HCT116 (cell line): ENCODE measurements around the gene IL20RB. TPM values are rescaled to one million over a fixed set of nuclear protein-coding genes. Genes with fewer than 3 reads are reported as not detected.

Experiments used
- ATAC-seq: fragments of 200-7000 bp; cut with Tn5 transposase; 2 replicates; pipeline ENCODE4 v1.9.1; 2020; ENCODE audit warnings: mild to moderate bottlenecking, moderate library complexity
- BruUV-seq: library from RNA; stranded (reverse); fragments of 400-500 nt; replicated peaks from 2 replicates; lab custom pipeline; 2021; lab: Mats Ljungman, UMichigan
- CTCF ChIA-PET: fragments of 300-600 bp; sonication (Branson Sonifier 250); formaldehyde crosslinking; loops from one replicate; lab custom pipeline; 2021; ENCODE audit warnings: antibody characterized with exemption; lab: Charles Lee
- POLR2A ChIA-PET: fragments of 300-600, 350-600 bp; sonication (Branson Sonifier 250); formaldehyde crosslinking; loops from one replicate; lab custom pipeline; 2021; ENCODE audit warnings: antibody characterized with exemption; lab: Charles Lee
- RAD21 ChIA-PET, 2 experiments: fragments of 300-600 bp; sonication (Branson Sonifier 250); formaldehyde crosslinking; loops; one replicate each; lab custom pipeline; 2023; ENCODE audit warnings: low total read pairs in 2 of 2; ENCODE audit not compliant: uncharacterized antibody in 2 of 2, unreplicated experiment in 2 of 2, low non-redundant PET in 1 of 2; lab: Charles Lee
- DNase-seq: peaks from one replicate; pipeline ENCODE4 v3.0.0-alpha.2; 2010; ENCODE audit warnings: low read depth, low spot score
- H2AFZ ChIP-seq: fragments of 200-600 bp; shearing (Covaris generic), sonication (generic); 2 replicates; pipeline ENCODE4 v1.6.1; 2017; ENCODE audit warnings: low read depth, mixed run types, mixed read lengths, antibody characterized with exemption, low read length; ENCODE audit not compliant: poor library complexity, severe bottlenecking
- H3K27ac ChIP-seq: 2 replicates; pipeline ENCODE4 v1.5.1; 2012; ENCODE audit warnings: low read depth, low read length
- H3K27me3 ChIP-seq: fragments of 200-600 bp; sonication (generic); 2 replicates; pipeline ENCODE4 v1.6.1; 2016; ENCODE audit warnings: mixed run types, low read length, mixed read lengths; ENCODE audit not compliant: insufficient read depth
- H3K36me3 ChIP-seq, 2 experiments: fragments of 200-500 bp in 1 of 2; fragments of 200-600 bp in 1 of 2; sonication (Bioruptor generic) in 1 of 2; sonication (generic) in 1 of 2; 2 replicates each; pipeline versions ENCODE4 v1.5.1 to v1.6.1; 2014 to 2016; ENCODE audit warnings: low read length in 2 of 2, inconsistent platforms in 1 of 2, mixed read lengths in 1 of 2, mixed run types in 1 of 2; ENCODE audit not compliant: insufficient read depth in 2 of 2, control insufficient read depth in 1 of 2
- H3K4me1 ChIP-seq, 2 experiments: fragments of 200-600 bp in 1 of 2; sonication (generic) in 1 of 2; 2 replicates each; pipeline versions ENCODE4 v1.5.1 to v1.6.1; 2012 to 2017; ENCODE audit warnings: low read length in 2 of 2, inconsistent platforms in 1 of 2, mild to moderate bottlenecking in 1 of 2, mixed read lengths in 1 of 2, mixed run types in 1 of 2, moderate library complexity in 1 of 2; ENCODE audit not compliant: insufficient read depth in 2 of 2, control insufficient read depth in 1 of 2
- H3K4me2 ChIP-seq: fragments of 200-600 bp; sonication (generic); 2 replicates; pipeline ENCODE4 v1.6.1; 2017; ENCODE audit warnings: mixed run types, low read length, mixed read lengths
- H3K4me3 ChIP-seq, 2 experiments: fragments of 200-600 bp in 1 of 2; sonication (generic) in 1 of 2; replicated peaks in 1 of 2; 2 replicates each; pipeline ENCODE4 v1.5.1; 2011 to 2016; ENCODE audit warnings: low read length in 2 of 2, control low read depth in 1 of 2, low read depth in 1 of 2, mild to moderate bottlenecking in 1 of 2, mixed read lengths in 1 of 2, mixed run types in 1 of 2
- H3K79me2 ChIP-seq: fragments of 200-600 bp; sonication (generic); 2 replicates; pipeline ENCODE4 v1.6.1; 2017; ENCODE audit warnings: mild to moderate bottlenecking, mixed run types, low read length, moderate library complexity, mixed read lengths; ENCODE audit not compliant: insufficient read depth
- H3K9ac ChIP-seq: fragments of 200-600 bp; sonication (generic); 2 replicates; pipeline ENCODE4 v1.6.1; 2016; ENCODE audit warnings: low read length, mixed read lengths
- H3K9me2 ChIP-seq: fragments of 200-600 bp; sonication (generic), shearing (Covaris generic); 2 replicates; pipeline ENCODE4 v1.6.1; 2017; ENCODE audit warnings: mixed run types, mild to moderate bottlenecking, moderate library complexity; ENCODE audit not compliant: insufficient read depth
- H3K9me3 ChIP-seq, 2 experiments: fragments of 200-500 bp in 1 of 2; fragments of 200-600 bp in 1 of 2; sonication (Bioruptor generic) in 1 of 2; sonication (generic) in 1 of 2; 2 replicates each; pipeline ENCODE4 v1.6.1; 2014 to 2017; ENCODE audit warnings: low read length in 2 of 2, mixed read lengths in 2 of 2, inconsistent platforms in 1 of 2, low read depth in 1 of 2, mild to moderate bottlenecking in 1 of 2, mixed run types in 1 of 2, moderate library complexity in 1 of 2; ENCODE audit not compliant: control insufficient read depth in 1 of 2, insufficient read depth in 1 of 2
- H4K20me1 ChIP-seq: fragments of 200-600 bp; sonication (generic), shearing (Covaris generic); 2 replicates; pipeline ENCODE4 v1.6.1; 2017; ENCODE audit warnings: mixed run types, mild to moderate bottlenecking, moderate library complexity; ENCODE audit not compliant: insufficient read depth
- CBX3 ChIP-seq: IDR thresholded peaks from 2 replicates; pipeline ENCODE4 v1.6.1; 2012; ENCODE audit warnings: low read depth
- CEBPB ChIP-seq: IDR thresholded peaks from 2 replicates; pipeline ENCODE4 v1.6.1; 2012; ENCODE audit warnings: low read depth
- EGR1 ChIP-seq: IDR thresholded peaks from 2 replicates; pipeline ENCODE4 v1.6.1; 2012; ENCODE audit warnings: low read depth
- ELF1 ChIP-seq: IDR thresholded peaks from 2 replicates; pipeline ENCODE4 v1.6.1; 2012; ENCODE audit warnings: low read depth, borderline replicate concordance
- EZH2phosphoT487 ChIP-seq: fragments of 200-600 bp; IDR thresholded peaks from 2 replicates; pipeline ENCODE4 v1.6.1; 2018; ENCODE audit warnings: antibody characterized with exemption, borderline replicate concordance
- JUND ChIP-seq: IDR thresholded peaks from 2 replicates; pipeline ENCODE4 v1.6.1; 2012
- POLR2AphosphoS5 ChIP-seq: IDR thresholded peaks from 2 replicates; pipeline ENCODE4 v1.6.1; 2011; ENCODE audit warnings: mild to moderate bottlenecking, low read depth, low read length, moderate library complexity
- SIN3A ChIP-seq: IDR thresholded peaks from 2 replicates; pipeline ENCODE4 v1.6.1; 2012; ENCODE audit warnings: low read depth
- SP1 ChIP-seq: IDR thresholded peaks from 2 replicates; pipeline ENCODE4 v1.6.1; 2012; ENCODE audit warnings: low read depth
- SRF ChIP-seq: IDR thresholded peaks from 2 replicates; pipeline ENCODE4 v1.6.1; 2012; ENCODE audit warnings: low read depth
- ZFX ChIP-seq: fragments of 450-650 bp; IDR thresholded peaks from 2 replicates; pipeline ENCODE4 v1.6.1; 2017
- ZNF274 ChIP-seq: fragments of 200-500 bp; sonication (Bioruptor generic); IDR thresholded peaks from 2 replicates; pipeline ENCODE4 v1.6.1; 2014; ENCODE audit warnings: mild to moderate bottlenecking, low read depth, low read length, inconsistent platforms
- intact Hi-C: fragments of 100-400 bp; cut with micrococcal nuclease; formaldehyde crosslinking; loops from 2 replicates; pipeline ENCODE4 v1.10.0; 2022
- total RNA-seq: library from RNA; stranded (reverse); gene quantifications from one replicate; pipeline ENCODE4 v1.2.1, GENCODE V29; 2021; ENCODE audit not compliant: unreplicated experiment
- TF ChIP-seq, protein P1 (sequence below): IDR thresholded peaks from 2 replicates; pipeline ENCODE4 v1.6.1; 2012
- TF ChIP-seq, protein P2 (sequence below), 3 experiments: fragments of 200-600 bp in 1 of 3; sonication (generic) in 1 of 3; IDR thresholded peaks in 2 of 3; conservative IDR thresholded peaks in 1 of 3; 2 replicates each; pipeline ENCODE4 v1.5.1; 2012 to 2017; ENCODE audit warnings: low read depth in 2 of 3, low read length in 2 of 3, antibody characterized with exemption in 1 of 3, borderline replicate concordance in 1 of 3, control low read depth in 1 of 3, mild to moderate bottlenecking in 1 of 3, mixed read lengths in 1 of 3, mixed run types in 1 of 3, moderate library complexity in 1 of 3; ENCODE audit not compliant: insufficient read depth in 1 of 3
- TF ChIP-seq, protein P3 (sequence below): IDR thresholded peaks from 2 replicates; pipeline ENCODE4 v1.6.1; 2012; ENCODE audit warnings: low read depth

IL20RB gene
- total RNA-seq, 1 experiment from 2014 or later, result 6.1 TPM

DNA sequence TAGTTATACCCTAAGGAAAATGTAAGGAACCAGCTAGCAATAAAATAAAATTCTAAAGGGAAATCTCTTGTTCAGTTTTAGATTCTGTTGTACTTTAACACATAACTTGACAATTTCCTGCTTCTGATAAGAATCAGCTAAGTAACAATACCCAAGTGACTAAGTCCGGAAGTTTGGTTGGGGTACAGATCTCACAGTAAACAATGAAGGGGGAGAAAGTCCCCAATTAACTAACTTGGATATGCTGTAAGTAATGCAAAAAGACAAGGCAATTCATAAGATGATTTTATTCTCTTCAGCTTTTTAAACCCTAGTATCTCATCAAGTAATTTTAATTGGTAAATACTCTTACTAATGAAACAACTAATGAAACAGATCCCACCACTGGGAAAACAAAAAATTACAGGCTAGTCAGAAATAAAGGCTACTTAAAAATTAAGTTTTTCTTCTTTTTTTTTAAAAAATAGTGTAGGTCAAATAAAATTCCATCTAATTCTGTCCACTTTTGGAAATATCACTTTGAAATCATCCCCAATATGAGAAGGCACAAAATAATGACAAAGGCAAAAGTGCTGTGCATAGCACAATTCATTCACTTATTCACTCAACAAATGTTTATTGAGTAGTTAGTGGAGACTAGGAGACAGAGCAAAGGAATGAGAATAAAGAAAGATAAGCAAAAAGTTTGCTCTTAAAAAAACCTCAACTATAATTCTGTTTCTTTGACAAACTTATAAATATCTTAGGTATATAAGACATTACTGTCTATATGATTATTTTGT is 37.8 kb upstream of the IL20RB start:
- ChIA-PET POLR2A (no interaction called here), RAD21 (no interaction called here), CTCF (no interaction called here)
- peaks cover 82% of the 10 kb centered on the region for H3K79me2 ChIP-seq
- no peaks in the 10 kb centered on the region for H3K9me2 ChIP-seq
- H3K4me1 ChIP-seq, result no peaks in the 10 kb centered on the region
- no peaks in the 10 kb centered on the region for H3K9me3 ChIP-seq
- ATAC-seq (no peak), DNase-seq (no peak)
- intact Hi-C loops, result no loop called here
- no TSS peak for BruUV-seq
- no peaks in the 10 kb centered on the region for H4K20me1 ChIP-seq
- no peaks in the 10 kb centered on the region for H3K36me3 ChIP-seq
- no peak overlapping the region for H3K9ac ChIP-seq
- H2AFZ ChIP-seq, result no peak overlapping the region
- TF ChIP-seq, protein P1, sequence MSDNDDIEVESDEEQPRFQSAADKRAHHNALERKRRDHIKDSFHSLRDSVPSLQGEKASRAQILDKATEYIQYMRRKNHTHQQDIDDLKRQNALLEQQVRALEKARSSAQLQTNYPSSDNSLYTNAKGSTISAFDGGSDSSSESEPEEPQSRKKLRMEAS, result no peak
- TF ChIP-seq JUND (no peak), SRF (no peak), POLR2AphosphoS5 (no peak), CEBPB (no peak), EZH2phosphoT487 (no peak), EGR1 (no peak), SP1 (no peak), ELF1 (no peak), ZNF274 (no peak), CBX3 (no peak), SIN3A (no peak), ZFX (no peak)
- TF ChIP-seq, protein P2, sequence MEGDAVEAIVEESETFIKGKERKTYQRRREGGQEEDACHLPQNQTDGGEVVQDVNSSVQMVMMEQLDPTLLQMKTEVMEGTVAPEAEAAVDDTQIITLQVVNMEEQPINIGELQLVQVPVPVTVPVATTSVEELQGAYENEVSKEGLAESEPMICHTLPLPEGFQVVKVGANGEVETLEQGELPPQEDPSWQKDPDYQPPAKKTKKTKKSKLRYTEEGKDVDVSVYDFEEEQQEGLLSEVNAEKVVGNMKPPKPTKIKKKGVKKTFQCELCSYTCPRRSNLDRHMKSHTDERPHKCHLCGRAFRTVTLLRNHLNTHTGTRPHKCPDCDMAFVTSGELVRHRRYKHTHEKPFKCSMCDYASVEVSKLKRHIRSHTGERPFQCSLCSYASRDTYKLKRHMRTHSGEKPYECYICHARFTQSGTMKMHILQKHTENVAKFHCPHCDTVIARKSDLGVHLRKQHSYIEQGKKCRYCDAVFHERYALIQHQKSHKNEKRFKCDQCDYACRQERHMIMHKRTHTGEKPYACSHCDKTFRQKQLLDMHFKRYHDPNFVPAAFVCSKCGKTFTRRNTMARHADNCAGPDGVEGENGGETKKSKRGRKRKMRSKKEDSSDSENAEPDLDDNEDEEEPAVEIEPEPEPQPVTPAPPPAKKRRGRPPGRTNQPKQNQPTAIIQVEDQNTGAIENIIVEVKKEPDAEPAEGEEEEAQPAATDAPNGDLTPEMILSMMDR (IDR thresholded peaks at IDR 0.05 in 2 of 3, conservative IDR thresholded peaks at IDR 0.05 in 1 of 3; ENCODE audit: borderline replicate concordance in 1 of 3, insufficient read depth in 1 of 3, low read depth in 2 of 3, low read length in 2 of 3), result no peak
- TF ChIP-seq, protein P3, sequence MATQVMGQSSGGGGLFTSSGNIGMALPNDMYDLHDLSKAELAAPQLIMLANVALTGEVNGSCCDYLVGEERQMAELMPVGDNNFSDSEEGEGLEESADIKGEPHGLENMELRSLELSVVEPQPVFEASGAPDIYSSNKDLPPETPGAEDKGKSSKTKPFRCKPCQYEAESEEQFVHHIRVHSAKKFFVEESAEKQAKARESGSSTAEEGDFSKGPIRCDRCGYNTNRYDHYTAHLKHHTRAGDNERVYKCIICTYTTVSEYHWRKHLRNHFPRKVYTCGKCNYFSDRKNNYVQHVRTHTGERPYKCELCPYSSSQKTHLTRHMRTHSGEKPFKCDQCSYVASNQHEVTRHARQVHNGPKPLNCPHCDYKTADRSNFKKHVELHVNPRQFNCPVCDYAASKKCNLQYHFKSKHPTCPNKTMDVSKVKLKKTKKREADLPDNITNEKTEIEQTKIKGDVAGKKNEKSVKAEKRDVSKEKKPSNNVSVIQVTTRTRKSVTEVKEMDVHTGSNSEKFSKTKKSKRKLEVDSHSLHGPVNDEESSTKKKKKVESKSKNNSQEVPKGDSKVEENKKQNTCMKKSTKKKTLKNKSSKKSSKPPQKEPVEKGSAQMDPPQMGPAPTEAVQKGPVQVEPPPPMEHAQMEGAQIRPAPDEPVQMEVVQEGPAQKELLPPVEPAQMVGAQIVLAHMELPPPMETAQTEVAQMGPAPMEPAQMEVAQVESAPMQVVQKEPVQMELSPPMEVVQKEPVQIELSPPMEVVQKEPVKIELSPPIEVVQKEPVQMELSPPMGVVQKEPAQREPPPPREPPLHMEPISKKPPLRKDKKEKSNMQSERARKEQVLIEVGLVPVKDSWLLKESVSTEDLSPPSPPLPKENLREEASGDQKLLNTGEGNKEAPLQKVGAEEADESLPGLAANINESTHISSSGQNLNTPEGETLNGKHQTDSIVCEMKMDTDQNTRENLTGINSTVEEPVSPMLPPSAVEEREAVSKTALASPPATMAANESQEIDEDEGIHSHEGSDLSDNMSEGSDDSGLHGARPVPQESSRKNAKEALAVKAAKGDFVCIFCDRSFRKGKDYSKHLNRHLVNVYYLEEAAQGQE, result no peak
- H3K4me3 ChIP-seq, result no peak overlapping the region
- no peak overlapping the region for H3K4me2 ChIP-seq
- H3K27ac ChIP-seq, result no peak overlapping the region
- H3K27me3 ChIP-seq, result no peaks in the 10 kb centered on the region
